IMR-90 (cell line): Measurements from ENCODE around the gene OTOGL. TPM values are rescaled to one million over a fixed set of nuclear protein-coding genes. Genes with fewer than 3 reads are reported as not detected.
A peak's percentile ranks its signal among the peaks of the same experiment; 100 is the strongest.

Source experiments
- ATAC-seq: fragments of 200-7000 bp; cut with Tn5 transposase; 2 replicates; pipeline ENCODE4 v1.9.1; 2020; ENCODE audit warnings: low read depth, mild to moderate bottlenecking, moderate library complexity
- BruUV-seq: library from RNA; stranded (reverse); fragments of 400-500 nt; replicated peaks from 2 replicates; lab custom pipeline; 2021; lab: Mats Ljungman, UMichigan
- CTCF ChIA-PET: fragments of 300-600 bp; formaldehyde crosslinking; extraction: SDS; loops from one replicate; lab custom pipeline; 2021; ENCODE audit warnings: antibody characterized with exemption; lab: Yijun Ruan, JAX
- POLR2A ChIA-PET: fragments of 300-600 bp; sonication (Branson Sonifier 250); formaldehyde crosslinking; loops from one replicate; lab custom pipeline; 2022; ENCODE audit warnings: antibody characterized with exemption; ENCODE audit not compliant: unreplicated experiment; lab: Charles Lee
- DNase-seq: peaks from one replicate; pipeline ENCODE4 v3.0.0; 2013
- H2AFZ ChIP-seq: replicated peaks from 2 replicates; pipeline ENCODE3; 2013; ENCODE audit warnings: low read length, mild to moderate bottlenecking; ENCODE audit not compliant: poor library complexity
- H2AK5ac ChIP-seq: 2 replicates; pipeline ENCODE4 v1.6.1; 2013; ENCODE audit warnings: low read depth, low read length, inconsistent platforms
- H2AK9ac ChIP-seq: replicated peaks from 2 replicates; pipeline ENCODE3; 2013; ENCODE audit warnings: mild to moderate bottlenecking, low read depth, low read length, moderate library complexity; ENCODE audit not compliant: poor library complexity
- H2BK120ac ChIP-seq: 2 replicates; pipeline ENCODE4 v1.6.1; 2013; ENCODE audit warnings: low read depth, low read length, inconsistent platforms
- H2BK15ac ChIP-seq: 3 replicates; pipeline ENCODE4 v1.6.1; 2013; ENCODE audit warnings: low read depth, low read length, inconsistent platforms
- H2BK20ac ChIP-seq: 2 replicates; pipeline ENCODE4 v1.6.1; 2013; ENCODE audit warnings: low read depth, mild to moderate bottlenecking, inconsistent platforms, low read length, moderate library complexity
- H2BK5ac ChIP-seq: 2 replicates; pipeline ENCODE4 v1.6.1; 2013; ENCODE audit warnings: mild to moderate bottlenecking, low read depth, low read length, inconsistent platforms; ENCODE audit not compliant: poor library complexity, severe bottlenecking
- H3K14ac ChIP-seq: replicated peaks from 2 replicates; pipeline ENCODE4 v1.6.1; 2013; ENCODE audit warnings: low read depth, low read length, inconsistent platforms
- H3K18ac ChIP-seq: 2 replicates; pipeline ENCODE4 v1.6.1; 2013; ENCODE audit warnings: low read depth, low read length, control low read depth
- H3K23ac ChIP-seq: 2 replicates; pipeline ENCODE4 v1.6.1; 2013; ENCODE audit warnings: low read depth, low read length, inconsistent platforms
- H3K27ac ChIP-seq: 2 replicates; pipeline ENCODE4 v1.5.1; 2013; ENCODE audit warnings: mild to moderate bottlenecking, control low read depth, low read length; ENCODE audit not compliant: insufficient read depth
- H3K27me3 ChIP-seq: 2 replicates; pipeline ENCODE4 v1.6.1; 2013; ENCODE audit warnings: low read length; ENCODE audit not compliant: control insufficient read depth, insufficient read depth
- H3K36me3 ChIP-seq: 2 replicates; pipeline ENCODE4 v1.6.1; 2013; ENCODE audit warnings: low read length, mixed read lengths; ENCODE audit not compliant: control insufficient read depth, insufficient read depth
- H3K4ac ChIP-seq: 2 replicates; pipeline ENCODE4 v1.6.1; 2013; ENCODE audit warnings: low read depth, low read length, inconsistent platforms
- H3K4me1 ChIP-seq: 2 replicates; pipeline ENCODE4 v1.6.1; 2013; ENCODE audit warnings: low read length, mixed read lengths; ENCODE audit not compliant: control insufficient read depth, insufficient read depth
- H3K4me2 ChIP-seq: 2 replicates; pipeline ENCODE4 v1.6.1; 2013; ENCODE audit warnings: low read depth, mild to moderate bottlenecking, control low read depth, low read length, moderate library complexity
- H3K4me3 ChIP-seq: 2 replicates; pipeline ENCODE4 v1.5.1; 2013; ENCODE audit warnings: low read depth, mild to moderate bottlenecking, control low read depth, low read length, moderate library complexity; ENCODE audit not compliant: insufficient read depth
- H3K56ac ChIP-seq: 2 replicates; pipeline ENCODE4 v1.6.1; 2013; ENCODE audit warnings: low read length, inconsistent platforms; ENCODE audit not compliant: insufficient read depth; ENCODE audit errors: extremely low read depth
- H3K79me1 ChIP-seq, 2 experiments: 2 replicates each; pipeline ENCODE4 v1.6.1; 2013; ENCODE audit warnings: low read length in 2 of 2, inconsistent platforms in 1 of 2, low read depth in 1 of 2
- H3K9ac ChIP-seq: 2 replicates; pipeline ENCODE4 v1.6.1; 2013; ENCODE audit warnings: low read depth, low read length, control low read depth
- H3K9me1 ChIP-seq: 2 replicates; pipeline ENCODE4 v1.6.1; 2013; ENCODE audit warnings: low read length, inconsistent platforms; ENCODE audit not compliant: insufficient read depth
- H3K9me3 ChIP-seq: 2 replicates; pipeline ENCODE4 v1.6.1; 2013; ENCODE audit warnings: low read length; ENCODE audit not compliant: control insufficient read depth, insufficient read depth
- H4K20me1 ChIP-seq: 2 replicates; pipeline ENCODE4 v1.6.1; 2013; ENCODE audit warnings: low read length, inconsistent platforms; ENCODE audit not compliant: insufficient read depth
- H4K5ac ChIP-seq: 2 replicates; pipeline ENCODE4 v1.6.1; 2013; ENCODE audit warnings: mild to moderate bottlenecking, low read depth, low read length, control low read depth
- H4K8ac ChIP-seq, 2 experiments: 2 replicates each; pipeline ENCODE4 v1.6.1; 2013; ENCODE audit warnings: low read depth in 2 of 2, low read length in 2 of 2, control low read depth in 1 of 2, inconsistent platforms in 1 of 2
- H4K91ac ChIP-seq: 2 replicates; pipeline ENCODE4 v1.6.1; 2013; ENCODE audit warnings: low read depth, low read length, inconsistent platforms; ENCODE audit not compliant: insufficient read depth
- MAFK ChIP-seq: IDR thresholded peaks from 2 replicates; pipeline ENCODE4 v1.6.1; 2012; ENCODE audit warnings: low read depth, low read length, improper control_type of control experiment
- NFE2L2 ChIP-seq: fragments of 150-350 bp; IDR thresholded peaks from 2 replicates; pipeline ENCODE4 v1.6.1; 2016; ENCODE audit warnings: low read depth, mild to moderate bottlenecking, low read length
- POLR2A ChIP-seq: IDR thresholded peaks from 2 replicates; pipeline ENCODE4 v1.6.1; 2012; ENCODE audit warnings: mild to moderate bottlenecking, low read depth, low read length
- RAD21 ChIP-seq: IDR thresholded peaks from 2 replicates; pipeline ENCODE4 v1.6.1; 2012; ENCODE audit warnings: low read length, improper control_type of control experiment
- RCOR1 ChIP-seq: IDR thresholded peaks from 2 replicates; pipeline ENCODE4 v1.6.1; 2012; ENCODE audit warnings: mild to moderate bottlenecking, low read length, improper control_type of control experiment; ENCODE audit not compliant: insufficient replicate concordance
- USF2 ChIP-seq: fragments of 150-350 bp; IDR thresholded peaks from 2 replicates; pipeline ENCODE4 v1.6.1; 2017; ENCODE audit warnings: mild to moderate bottlenecking, antibody characterized with exemption, low read length, low read depth
- dilution Hi-C: fragments of 300-500 bp; cut with HindIII; formaldehyde crosslinking; loops from one replicate; pipeline ENCODE4 v1.14.3; 2018; ENCODE audit warnings: low sequenced_read_pairs; ENCODE audit not compliant: unreplicated experiment
- in situ Hi-C: fragments of 300-500 bp; cut with MboI; formaldehyde crosslinking; loops from 3 replicates; pipeline ENCODE4 v1.14.3; 2019; ENCODE audit warnings: low sequenced_read_pairs, inconsistent platforms, mixed read lengths
- intact Hi-C: fragments of 100-400 bp; cut with micrococcal nuclease; formaldehyde crosslinking; loops from 2 replicates; pipeline ENCODE4 v1.10.0; 2022
- polyA plus RNA-seq, 3 experiments: library from polyadenylated mRNA; depleted of rRNA; stranded (reverse); fragments of >200 nt; gene quantifications; 2 replicates each; pipeline ENCODE4 v1.2.3, GENCODE V29; 2012; ENCODE audit warnings: low replicate concordance in 1 of 3
- total RNA-seq: library from RNA; depleted of rRNA; stranded (reverse); fragments of >200 nt; gene quantifications from 2 replicates; pipeline ENCODE4 v1.2.3, GENCODE V29; 2012

OTOGL gene
- total and polyA plus RNA-seq, 2 of the 4 experiments (the other 2 are of a cell fraction): 0.10 to 0.18 TPM

- H4K20me1 ChIP-seq: no peaks in the 10 kb centered on the region
- no peaks in the 10 kb centered on the region for H3K4me1 ChIP-seq
- BruUV-seq: no TSS peak
- H3K18ac ChIP-seq: no peak overlapping the region
- H2AFZ ChIP-seq: no peak overlapping the region
- no peak for ATAC-seq
- H2BK120ac ChIP-seq: no peak overlapping the region
- no peak overlapping the region for H3K9ac ChIP-seq
- no peaks in the 10 kb centered on the region for H3K79me1 ChIP-seq
- H3K14ac ChIP-seq: no peak overlapping the region
- H3K27ac ChIP-seq: no peak overlapping the region
- no peak overlapping the region for H2AK5ac ChIP-seq
- H2BK20ac ChIP-seq: no peak overlapping the region
- H2BK5ac ChIP-seq: no peak overlapping the region
- no peak overlapping the region for H3K4ac ChIP-seq
- peak; percentile 38 for DNase-seq
- H3K27me3 ChIP-seq: no peaks in the 10 kb centered on the region; the same call in 1 of the 2 replicates
- in situ Hi-C loops (no loop called here), intact Hi-C loops (no loop called here), dilution Hi-C loops (no loop called here)
- CTCF ChIA-PET: no interaction called here
- no peaks in the 10 kb centered on the region for H3K9me3 ChIP-seq
- H3K23ac ChIP-seq: no peak overlapping the region
- no peak for TF ChIP-seq RCOR1
- TF ChIP-seq MAFK: no peak
- TF ChIP-seq USF2: no peak
- TF ChIP-seq POLR2A: no peak
- TF ChIP-seq RAD21: no peak
- no peak for TF ChIP-seq NFE2L2
- H2AK9ac ChIP-seq: no peak overlapping the region
- H3K36me3 ChIP-seq: no peaks in the 10 kb centered on the region
- POLR2A ChIA-PET: no interaction called here
- no peak overlapping the region for H4K91ac ChIP-seq
- no peak overlapping the region for H4K5ac ChIP-seq
- H3K9me1 ChIP-seq: no peaks in the 10 kb centered on the region
- no peak overlapping the region for H3K4me2 ChIP-seq
- no peak overlapping the region for H4K8ac ChIP-seq
- H3K4me3 ChIP-seq: no peak overlapping the region
- no peak overlapping the region for H3K56ac ChIP-seq
- H2BK15ac ChIP-seq: no peak overlapping the region
Observed at GRCh38 chr12:80282761-80283160, 183.4 kb downstream of the OTOGL start.
